HG03066 (cell line): ENCODE measurements around the gene LYSET.
"Not testable (repeated sequence)": the region's sequence is repeated elsewhere in the genome, so short reads cannot be mapped to it uniquely, and the experiment has no call there.

ENCODE experiments used
- ATAC-seq: cut with Tn5 transposase; IDR thresholded peaks from one replicate; pipeline ENCODE4 v1.9.1; 2021; ENCODE audit warnings: low read depth; ENCODE audit not compliant: unreplicated experiment

LYSET gene

GRCh38 chr14:93165271-93166265 lies 19.5 kb upstream of the LYSET start:
- not testable (repeated sequence) for ATAC-seq

GRCh38 chr14:93168610-93169009 lies 16.5 kb upstream of the LYSET start:
- not testable (repeated sequence) for ATAC-seq

- not testable (repeated sequence) for ATAC-seq
Measured at GRCh38 chr14:93169619-93170018, 15.5 kb upstream of the LYSET start.

DNA sequence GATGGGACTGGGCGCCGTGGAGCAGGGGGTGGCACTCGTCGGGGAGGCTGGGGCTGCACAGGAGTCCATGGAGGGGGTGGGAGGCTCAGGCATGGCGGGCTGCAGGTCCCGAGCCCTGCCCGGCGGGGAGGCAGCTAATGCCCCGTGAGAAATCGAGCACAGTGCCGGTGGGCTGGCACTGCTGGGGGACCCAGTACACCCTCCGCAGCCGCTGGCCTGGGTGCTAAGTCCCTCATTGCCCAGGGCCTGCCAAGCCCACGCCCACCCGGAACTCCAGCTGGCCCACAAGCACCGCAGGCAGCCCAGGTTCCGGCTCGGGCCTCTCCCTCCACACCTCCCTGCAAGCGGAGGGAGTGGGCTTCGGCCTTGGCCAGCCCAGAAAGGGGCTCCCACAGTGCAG lies 15.0 kb upstream of the LYSET start:
- ATAC-seq: not testable (repeated sequence)

DNA sequence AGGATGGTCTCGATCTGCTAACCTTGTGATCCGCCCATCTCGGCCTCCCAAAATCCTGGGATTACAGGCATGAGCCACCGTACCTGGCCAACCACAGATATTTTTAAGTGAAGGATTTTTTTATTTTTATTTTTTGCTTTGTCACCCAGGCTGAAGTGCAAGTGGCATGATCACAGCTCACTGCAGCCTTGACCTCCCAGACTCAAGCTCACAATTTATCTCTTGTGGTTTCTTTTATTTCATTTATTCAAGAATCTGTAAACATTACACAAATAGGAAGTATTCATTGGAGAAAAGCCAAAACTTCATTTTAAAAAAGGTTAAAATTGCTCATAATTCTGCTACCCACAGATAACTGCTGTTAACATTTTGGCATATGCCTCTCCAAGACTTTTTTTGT lies 13.7 kb upstream of the LYSET start:
- no peak for ATAC-seq

- no peak for ATAC-seq
Measured at GRCh38 chr14:93173943-93174395, 11.1 kb upstream of the LYSET start.

- ATAC-seq: not testable (repeated sequence)
Measured at GRCh38 chr14:93174731-93175130, 10.4 kb upstream of the LYSET start.

- no peak for ATAC-seq
Measured at GRCh38 chr14:93175492-93175891, 9.6 kb upstream of the LYSET start.

GRCh38 chr14:93183596-93184317 lies 1.4 kb upstream of the LYSET start:
- ATAC-seq: no peak

DNA sequence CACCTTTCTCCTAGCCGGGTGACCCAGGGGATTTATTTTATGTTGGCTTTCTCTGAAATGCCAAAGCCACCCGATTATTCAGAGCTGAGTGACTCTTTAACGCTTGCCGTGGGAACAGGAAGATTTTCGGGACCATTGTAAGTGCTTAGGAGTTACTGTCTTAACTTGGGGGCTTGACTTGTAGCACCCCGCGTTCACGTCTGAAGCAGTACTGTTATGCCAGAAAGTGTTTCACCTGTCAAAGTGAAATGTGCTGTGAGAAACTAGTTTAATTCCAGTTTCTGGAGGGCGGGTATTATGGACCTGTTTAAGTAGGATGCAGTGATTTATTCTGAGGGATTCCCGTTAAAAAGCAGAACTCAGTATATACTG lies 218 bp downstream of the LYSET start:
- ATAC-seq: no peak

DNA sequence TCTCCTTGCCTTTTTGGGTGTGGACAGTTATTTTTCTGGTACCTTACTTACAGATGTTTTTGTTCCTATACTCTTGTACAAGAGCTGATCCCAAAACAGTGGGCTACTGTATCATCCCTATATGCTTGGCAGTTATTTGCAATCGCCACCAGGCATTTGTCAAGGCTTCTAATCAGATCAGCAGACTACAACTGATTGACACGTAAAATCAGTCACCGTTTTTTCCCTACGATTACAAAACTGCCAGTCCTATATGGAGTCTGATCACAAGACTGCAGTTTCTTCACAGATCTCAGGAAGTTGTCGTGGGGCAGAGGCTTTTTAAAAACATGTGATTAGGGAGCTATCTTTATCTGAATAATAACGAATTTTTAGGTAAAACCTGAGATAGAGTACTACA lies 1.3 kb downstream of the LYSET start:
- no peak for ATAC-seq

GRCh38 chr14:93186956-93187355 lies 1.8 kb downstream of the LYSET start:
- ATAC-seq: no peak

- no peak for ATAC-seq
Measured at GRCh38 chr14:93195316-93195999, 10.3 kb downstream of the LYSET start.

DNA sequence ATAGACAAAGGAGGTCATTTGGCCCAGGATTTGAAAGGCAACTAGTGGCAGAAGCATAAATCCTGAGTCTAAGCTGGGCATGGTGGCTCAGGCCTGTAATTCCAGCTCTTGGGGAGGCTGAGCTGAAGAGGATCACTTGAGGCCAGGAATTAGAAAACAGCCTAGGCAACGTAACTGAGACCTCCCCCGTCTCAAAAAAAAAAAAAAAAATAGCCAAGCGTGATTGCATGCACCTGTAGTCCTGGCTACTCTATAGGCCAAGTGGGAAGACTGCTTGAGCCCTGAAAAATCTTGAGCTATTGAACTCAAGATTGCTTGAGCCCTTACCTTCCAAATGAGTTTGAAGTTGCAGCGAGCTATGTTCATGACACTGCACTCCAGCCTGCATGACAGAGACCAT lies 13.9 kb downstream of the LYSET start:
- ATAC-seq: no peak

DNA sequence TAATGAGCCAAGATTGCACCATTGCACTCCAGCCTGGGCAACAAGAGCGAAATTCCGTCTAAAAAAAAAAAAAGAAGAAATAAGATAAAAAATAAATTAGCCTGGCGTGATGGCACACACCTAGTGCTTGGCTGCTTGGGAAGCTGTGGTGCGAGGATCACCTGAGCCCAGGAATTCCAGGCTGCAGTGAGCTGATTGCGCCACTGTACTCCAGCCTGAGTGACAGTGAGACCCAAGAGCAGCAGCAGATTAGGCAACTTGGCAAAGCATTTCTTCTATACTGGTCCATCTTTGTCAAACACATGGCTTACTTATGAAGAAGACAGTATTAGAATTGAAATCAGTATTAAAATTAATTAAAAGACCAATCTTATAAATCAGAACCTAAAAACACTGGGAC lies 15.4 kb downstream of the LYSET start:
- no peak for ATAC-seq

GRCh38 chr14:93201155-93201704 lies 16.1 kb downstream of the LYSET start:
- no peak for ATAC-seq

GRCh38 chr14:93206793-93207467 lies 21.8 kb downstream of the LYSET start, which contains the start of the genes GON7 and UBR7:
Gene GON7, minus strand, starts transcription at chr14:93207065. Its CDS starts 28 bp downstream, at chr14:93207037.
Gene UBR7, plus strand, starts transcription at chr14:93207256. Its CDS starts 36 bp downstream, at chr14:93207292.
- ATAC-seq: peak; percentile 87

GRCh38 chr14:93207468-93208308 lies 22.6 kb downstream of the LYSET start:
- ATAC-seq: peak; percentile 38

GRCh38 chr14:93212432-93212831 lies 27.3 kb downstream of the LYSET start:
- ATAC-seq: peak; percentile 83
